ENCODE measurements around the gene RNF214.

The RNF214 gene

GRCh38 chr11:117289795-117290194 lies 57.3 kb downstream of the RNF214 start:
- no peak for DNase-seq

- no peak for DNase-seq
Measured at GRCh38 chr11:117290809-117291396, 58.4 kb downstream of the RNF214 start, which contains the start of gene BACE1-AS. Gene BACE1-AS (plus strand): TSS chr11:117291346.

GRCh38 chr11:117292616-117293015 lies 60.1 kb downstream of the RNF214 start:
- no peak for DNase-seq

- DNase-seq = no peak
Measured at GRCh38 chr11:117295438-117296137, 63.1 kb downstream of the RNF214 start.

- no peak for DNase-seq
Measured at GRCh38 chr11:117296881-117297280, 64.4 kb downstream of the RNF214 start.

- DNase-seq = no peak
Measured at GRCh38 chr11:117298195-117298594, 65.7 kb downstream of the RNF214 start.

- no peak for DNase-seq
Measured at GRCh38 chr11:117299351-117300282, 67.1 kb downstream of the RNF214 start.

- DNase-seq = peak; percentile 28
Measured at GRCh38 chr11:117300283-117300663, 67.8 kb downstream of the RNF214 start.

GRCh38 chr11:117300773-117301172 lies 68.3 kb downstream of the RNF214 start:
- no peak for DNase-seq

GRCh38 chr11:117302228-117302627 lies 69.8 kb downstream of the RNF214 start:
- no peak for DNase-seq

- no peak for DNase-seq
Measured at GRCh38 chr11:117303101-117303500, 70.6 kb downstream of the RNF214 start.

GRCh38 chr11:117303646-117304315 lies 71.3 kb downstream of the RNF214 start:
- no peak for DNase-seq

GRCh38 chr11:117305145-117305544 lies 72.7 kb downstream of the RNF214 start:
- no peak for DNase-seq

- DNase-seq = no peak
Measured at GRCh38 chr11:117309310-117309709, 76.8 kb downstream of the RNF214 start.

- DNase-seq = no peak
Measured at GRCh38 chr11:117313091-117313490, 80.6 kb downstream of the RNF214 start.

- no peak for DNase-seq
Measured at GRCh38 chr11:117313828-117314768, 81.6 kb downstream of the RNF214 start.

- DNase-seq = no peak
Measured at GRCh38 chr11:117314840-117315239, 82.4 kb downstream of the RNF214 start.

GRCh38 chr11:117315285-117316196 lies 83.1 kb downstream of the RNF214 start:
- no peak for DNase-seq

GRCh38 chr11:117316197-117316961 lies 83.9 kb downstream of the RNF214 start, which contains the start of gene BACE1:
Gene BACE1 (minus strand): TSS chr11:117316256. CDS start chr11:117315795, 461 bp downstream.
- DNase-seq = peak; percentile 85

- no peak for DNase-seq
Measured at GRCh38 chr11:117318738-117319137, 86.3 kb downstream of the RNF214 start.
